ENCODE results near the gene SERPINI2. TPM values are rescaled to one million over a fixed set of nuclear protein-coding genes. Genes with fewer than 3 reads are reported as not detected.

Gene SERPINI2
- total RNA-seq, 6 experiments from 2014 or later: not detected

GRCh38 chr3:167467848-167468611 lies 5.8 kb downstream of the SERPINI2 start:
- H3K4me3 Mint-ChIP-seq: no peak overlapping the region
- H3K27ac Mint-ChIP-seq: no peak overlapping the region
- no peak for TF ChIP-seq CTCF (IDR thresholded peaks at IDR 0.05)
- DNase-seq: no peak
- no peaks in the 10 kb centered on the region for H3K4me1 Mint-ChIP-seq (ENCODE audit: low read depth)
- no peaks in the 10 kb centered on the region for H3K36me3 Mint-ChIP-seq (ENCODE audit: low read depth)
- peaks cover 39% of the 10 kb centered on the region for H3K9me3 Mint-ChIP-seq
- no peaks in the 10 kb centered on the region for H3K27me3 Mint-ChIP-seq (ENCODE audit: insufficient read depth)

DNA sequence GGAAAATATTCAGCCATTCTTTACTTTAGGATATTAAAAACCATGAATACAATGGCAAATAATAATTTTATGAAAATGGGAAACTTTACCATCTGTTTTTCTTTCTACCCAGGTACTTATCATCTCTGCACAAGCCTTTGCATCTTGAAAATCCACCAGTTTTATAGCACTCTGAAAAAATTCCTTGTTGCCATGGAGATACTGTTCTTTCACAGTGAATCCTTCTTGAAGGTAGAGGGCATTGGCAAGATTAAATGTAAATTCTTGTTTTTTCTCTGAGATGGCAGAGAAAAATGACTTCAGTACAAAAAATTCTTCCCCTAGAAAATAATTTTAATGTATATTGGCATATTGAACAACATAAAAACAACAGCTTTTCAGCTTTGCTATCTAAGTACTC lies 6.9 kb downstream of the SERPINI2 start:
- no peaks in the 10 kb centered on the region for H3K36me3 Mint-ChIP-seq (ENCODE audit: low read depth)
- no peak for DNase-seq

GRCh38 chr3:167456157-167456799 lies 17.6 kb downstream of the SERPINI2 start:
- H3K27ac Mint-ChIP-seq: no peak overlapping the region
- no peaks in the 10 kb centered on the region; the same call in 1 of the 2 replicates for H3K27me3 Mint-ChIP-seq (ENCODE audit: insufficient read depth)
- no peak overlapping the region for H3K4me3 Mint-ChIP-seq
- DNase-seq: no peak
- H3K4me1 Mint-ChIP-seq (ENCODE audit: low read depth): no peaks in the 10 kb centered on the region
- H3K36me3 Mint-ChIP-seq (ENCODE audit: low read depth): no peaks in the 10 kb centered on the region
- TF ChIP-seq CTCF (IDR thresholded peaks at IDR 0.05): no peak
- peaks cover 27% of the 10 kb centered on the region for H3K9me3 Mint-ChIP-seq

More for the DNA sequence above, 6.9 kb downstream of the SERPINI2 start:
- Mint-ChIP-seq H3K9me3 (peaks cover 44% of the 10 kb centered on the region), H3K4me1 (ENCODE audit: low read depth) (no peaks in the 10 kb centered on the region), H3K27ac (no peak overlapping the region), H3K27me3 (ENCODE audit: insufficient read depth) (no peaks in the 10 kb centered on the region), H3K4me3 (no peak overlapping the region)
- TF ChIP-seq CTCF (IDR thresholded peaks at IDR 0.05): no peak

GRCh38 chr3:167453815-167454214 lies 20.0 kb downstream of the SERPINI2 start:
- TF ChIP-seq CTCF (IDR thresholded peaks at IDR 0.05): no peak
- no peaks in the 10 kb centered on the region for H3K36me3 Mint-ChIP-seq (ENCODE audit: low read depth)
- H3K27ac Mint-ChIP-seq: no peak overlapping the region
- no peaks in the 10 kb centered on the region for H3K4me1 Mint-ChIP-seq (ENCODE audit: low read depth)
- DNase-seq: no peak
- no peak overlapping the region for H3K4me3 Mint-ChIP-seq
- H3K27me3 Mint-ChIP-seq (ENCODE audit: insufficient read depth): no peaks in the 10 kb centered on the region; the same call in 1 of the 2 replicates
- H3K9me3 Mint-ChIP-seq: peaks cover 32% of the 10 kb centered on the region

DNA sequence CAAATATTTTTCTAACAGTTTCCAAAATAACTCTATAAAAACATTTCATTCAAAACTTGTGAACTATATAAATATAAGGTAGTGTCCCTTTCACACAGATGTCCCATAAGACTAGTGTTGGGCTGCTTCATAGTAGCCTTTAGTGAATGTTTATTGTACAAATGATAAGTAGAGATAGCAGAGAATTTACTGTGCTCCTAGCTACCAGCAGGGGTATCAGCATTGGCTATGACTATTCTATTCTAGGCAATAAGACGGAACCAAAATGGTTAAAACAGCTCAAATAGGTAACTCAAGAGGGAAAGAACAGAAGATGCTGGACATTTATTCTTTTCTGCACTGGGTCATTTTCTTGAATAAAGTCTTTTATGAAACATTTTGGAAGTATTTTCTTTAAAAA lies 22.6 kb downstream of the SERPINI2 start:
- Mint-ChIP-seq H3K4me3 (no peak overlapping the region), H3K27ac (no peak overlapping the region), H3K27me3 (ENCODE audit: insufficient read depth) (no peaks in the 10 kb centered on the region; the same call in 1 of the 2 replicates), H3K36me3 (ENCODE audit: low read depth) (no peaks in the 10 kb centered on the region), H3K4me1 (ENCODE audit: low read depth) (no peaks in the 10 kb centered on the region), H3K9me3 (peaks cover 30% of the 10 kb centered on the region)
- no peak for DNase-seq
- TF ChIP-seq CTCF (IDR thresholded peaks at IDR 0.05): no peak

Measured in HFFc6 (cell line).